ENCODE data around the gene ZNF747.

The ZNF747 gene

DNA sequence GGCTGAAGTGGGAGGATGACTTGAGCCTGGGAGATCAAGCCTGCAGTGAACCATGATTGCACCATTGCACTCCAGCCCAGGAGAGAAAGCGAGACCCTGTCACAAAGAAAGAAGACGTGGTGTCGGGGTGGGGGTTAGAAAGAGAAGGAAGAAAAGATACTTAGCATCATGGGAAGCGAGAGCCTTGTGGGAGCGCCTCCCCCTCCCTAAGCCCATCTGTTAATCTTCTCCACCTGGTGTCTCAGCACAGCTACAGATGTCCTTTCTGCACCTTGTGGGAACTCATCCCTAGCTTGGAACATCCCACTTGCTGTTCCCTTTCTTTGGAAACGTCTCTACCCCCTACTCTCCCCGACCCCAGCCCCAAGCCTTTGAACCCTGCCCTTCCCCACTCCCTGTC is 30.9 kb upstream of the ZNF747 start:
- TF ChIP-seq, protein P1, sequence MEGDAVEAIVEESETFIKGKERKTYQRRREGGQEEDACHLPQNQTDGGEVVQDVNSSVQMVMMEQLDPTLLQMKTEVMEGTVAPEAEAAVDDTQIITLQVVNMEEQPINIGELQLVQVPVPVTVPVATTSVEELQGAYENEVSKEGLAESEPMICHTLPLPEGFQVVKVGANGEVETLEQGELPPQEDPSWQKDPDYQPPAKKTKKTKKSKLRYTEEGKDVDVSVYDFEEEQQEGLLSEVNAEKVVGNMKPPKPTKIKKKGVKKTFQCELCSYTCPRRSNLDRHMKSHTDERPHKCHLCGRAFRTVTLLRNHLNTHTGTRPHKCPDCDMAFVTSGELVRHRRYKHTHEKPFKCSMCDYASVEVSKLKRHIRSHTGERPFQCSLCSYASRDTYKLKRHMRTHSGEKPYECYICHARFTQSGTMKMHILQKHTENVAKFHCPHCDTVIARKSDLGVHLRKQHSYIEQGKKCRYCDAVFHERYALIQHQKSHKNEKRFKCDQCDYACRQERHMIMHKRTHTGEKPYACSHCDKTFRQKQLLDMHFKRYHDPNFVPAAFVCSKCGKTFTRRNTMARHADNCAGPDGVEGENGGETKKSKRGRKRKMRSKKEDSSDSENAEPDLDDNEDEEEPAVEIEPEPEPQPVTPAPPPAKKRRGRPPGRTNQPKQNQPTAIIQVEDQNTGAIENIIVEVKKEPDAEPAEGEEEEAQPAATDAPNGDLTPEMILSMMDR (IDR thresholded peaks at IDR 0.05) = no peak
- Histone ChIP-seq H3K27me3 (ENCODE audit: control insufficient read depth, insufficient read depth, low read length) (no peaks in the 10 kb centered on the region), H3K9ac (no peak overlapping the region), H3K4me1 (peaks cover 8% of the 10 kb centered on the region), H3K4me2 (ENCODE audit: low read length) (no peak overlapping the region), H3K36me3 (ENCODE audit: control insufficient read depth, insufficient read depth, low read length) (no peaks in the 10 kb centered on the region), H3K79me2 (no peaks in the 10 kb centered on the region), H3K27ac (no peak overlapping the region), H2AFZ (no peak overlapping the region), H3K9me3 (ENCODE audit: control insufficient read depth, low read length) (no peaks in the 10 kb centered on the region), H3K4me3 (ENCODE audit: low read depth, low read length) (no peak overlapping the region)

DNA sequence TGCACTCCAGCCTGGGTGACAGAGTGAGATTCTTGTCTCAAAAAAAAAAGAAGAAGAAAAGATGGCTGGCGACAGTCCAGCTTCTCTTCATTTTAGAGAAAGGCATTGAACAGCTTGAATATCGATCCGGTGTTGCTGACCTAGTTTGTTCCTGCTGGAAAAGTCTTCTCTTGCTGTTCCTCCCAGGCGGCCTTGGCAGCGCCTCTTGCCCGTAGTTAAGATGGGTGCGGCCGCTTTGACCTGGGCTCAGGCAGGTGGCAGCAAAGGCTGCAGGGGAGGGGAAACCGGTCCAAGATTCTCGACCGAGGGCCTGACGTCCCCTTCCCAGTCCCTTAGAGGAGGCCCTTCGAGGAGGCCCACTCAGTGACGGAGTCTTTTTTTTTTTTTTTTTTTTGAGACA is 27.4 kb upstream of the ZNF747 start:
- Histone ChIP-seq H3K36me3 (ENCODE audit: control insufficient read depth, insufficient read depth, low read length) (no peaks in the 10 kb centered on the region), H3K4me3 (ENCODE audit: low read depth, low read length) (peak overlapping the region; percentile 26), H3K27ac (peak overlapping the region; percentile 39), H3K9me3 (ENCODE audit: control insufficient read depth, low read length) (no peaks in the 10 kb centered on the region), H3K4me1 (no peaks in the 10 kb centered on the region), H3K79me2 (no peaks in the 10 kb centered on the region), H3K9ac (no peak overlapping the region), H3K27me3 (ENCODE audit: control insufficient read depth, insufficient read depth, low read length) (no peaks in the 10 kb centered on the region), H2AFZ (peak overlapping the region; percentile 70), H3K4me2 (ENCODE audit: low read length) (no peak overlapping the region)
- TF ChIP-seq, protein P1 (IDR thresholded peaks at IDR 0.05) = no peak

DNA sequence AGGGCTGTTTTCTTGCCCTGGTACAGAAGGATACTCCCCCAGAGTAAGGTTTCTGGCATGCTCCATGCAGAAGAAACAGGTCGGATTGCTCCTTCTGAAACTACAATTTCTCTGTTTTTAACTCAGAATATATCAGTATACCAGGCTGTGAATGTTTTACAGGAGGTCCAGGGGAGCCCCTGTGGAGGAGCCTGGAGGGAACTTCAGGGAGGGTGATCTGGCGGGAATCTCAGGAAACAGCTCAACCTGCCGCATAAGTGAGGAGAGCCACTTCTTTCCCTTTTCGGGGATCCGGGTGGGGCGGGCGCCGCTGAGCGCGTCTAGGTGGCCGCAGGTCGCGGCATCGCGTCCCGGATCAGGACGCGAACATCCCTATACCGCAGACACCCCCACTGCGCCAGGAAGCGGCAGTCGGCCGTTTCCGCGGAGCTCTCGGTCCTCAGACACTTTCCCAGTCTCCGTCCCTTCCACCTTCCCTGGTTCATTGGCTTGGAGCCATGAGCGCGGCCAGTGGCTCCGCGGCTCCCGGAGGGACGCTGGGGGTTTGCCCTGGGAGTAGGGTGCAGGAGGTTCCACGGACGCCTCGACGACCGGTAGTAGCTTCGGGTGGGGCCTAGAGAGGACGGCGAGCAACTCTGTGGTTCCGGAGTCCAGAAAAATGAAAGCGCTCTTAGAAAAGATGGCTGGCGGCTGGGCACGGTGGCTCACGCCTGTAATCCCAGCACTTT is 26.6 kb upstream of the ZNF747 start:
- Histone ChIP-seq H3K4me1 (no peaks in the 10 kb centered on the region), H2AFZ (peak overlapping the region; percentile 70), H3K36me3 (ENCODE audit: control insufficient read depth, insufficient read depth, low read length) (no peaks in the 10 kb centered on the region), H3K9ac (no peak overlapping the region), H3K79me2 (peaks cover 4% of the 10 kb centered on the region), H3K4me3 (ENCODE audit: low read depth, low read length) (peak overlapping the region; percentile 26), H3K4me2 (ENCODE audit: low read length) (peak overlapping the region; percentile 35), H3K9me3 (ENCODE audit: control insufficient read depth, low read length) (no peaks in the 10 kb centered on the region), H3K27ac (peak overlapping the region; percentile 39), H3K27me3 (ENCODE audit: control insufficient read depth, insufficient read depth, low read length) (no peaks in the 10 kb centered on the region)
- TF ChIP-seq, protein P1 (IDR thresholded peaks at IDR 0.05) = no peak

DNA sequence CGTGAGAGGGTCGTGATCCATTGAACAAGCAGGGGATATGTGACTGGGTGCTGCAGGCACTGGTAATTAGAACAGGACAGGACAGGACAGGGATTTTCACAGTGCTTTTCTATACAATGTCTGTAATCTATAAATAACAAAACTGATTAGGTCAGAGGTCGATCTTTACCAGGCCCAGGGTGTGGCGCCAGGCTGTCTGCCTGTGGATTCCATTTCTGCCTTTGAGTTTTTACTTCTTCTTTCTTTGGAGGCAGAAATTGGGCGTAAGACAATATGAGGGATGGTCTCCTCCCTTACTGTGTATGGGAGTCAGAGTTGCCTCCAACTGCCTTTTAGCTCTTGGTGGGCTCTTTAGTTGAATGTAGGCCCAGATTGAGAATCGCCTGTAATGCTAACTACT is 25.0 kb upstream of the ZNF747 start:
- H3K79me2 ChIP-seq = peaks cover 8% of the 10 kb centered on the region
- no peak overlapping the region for H3K4me3 ChIP-seq (ENCODE audit: low read depth, low read length)
- no peak overlapping the region for H3K27ac ChIP-seq
- no peak overlapping the region for H3K9ac ChIP-seq
- TF ChIP-seq, protein P1 (IDR thresholded peaks at IDR 0.05) = no peak
- no peaks in the 10 kb centered on the region for H3K36me3 ChIP-seq (ENCODE audit: control insufficient read depth, insufficient read depth, low read length)
- H3K4me1 ChIP-seq = no peaks in the 10 kb centered on the region
- H3K9me3 ChIP-seq (ENCODE audit: control insufficient read depth, low read length) = no peaks in the 10 kb centered on the region
- no peak overlapping the region for H3K4me2 ChIP-seq (ENCODE audit: low read length)
- no peaks in the 10 kb centered on the region for H3K27me3 ChIP-seq (ENCODE audit: control insufficient read depth, insufficient read depth, low read length)
- H2AFZ ChIP-seq = no peak overlapping the region
